ENCODE results near the gene HIBCH.

DNA sequence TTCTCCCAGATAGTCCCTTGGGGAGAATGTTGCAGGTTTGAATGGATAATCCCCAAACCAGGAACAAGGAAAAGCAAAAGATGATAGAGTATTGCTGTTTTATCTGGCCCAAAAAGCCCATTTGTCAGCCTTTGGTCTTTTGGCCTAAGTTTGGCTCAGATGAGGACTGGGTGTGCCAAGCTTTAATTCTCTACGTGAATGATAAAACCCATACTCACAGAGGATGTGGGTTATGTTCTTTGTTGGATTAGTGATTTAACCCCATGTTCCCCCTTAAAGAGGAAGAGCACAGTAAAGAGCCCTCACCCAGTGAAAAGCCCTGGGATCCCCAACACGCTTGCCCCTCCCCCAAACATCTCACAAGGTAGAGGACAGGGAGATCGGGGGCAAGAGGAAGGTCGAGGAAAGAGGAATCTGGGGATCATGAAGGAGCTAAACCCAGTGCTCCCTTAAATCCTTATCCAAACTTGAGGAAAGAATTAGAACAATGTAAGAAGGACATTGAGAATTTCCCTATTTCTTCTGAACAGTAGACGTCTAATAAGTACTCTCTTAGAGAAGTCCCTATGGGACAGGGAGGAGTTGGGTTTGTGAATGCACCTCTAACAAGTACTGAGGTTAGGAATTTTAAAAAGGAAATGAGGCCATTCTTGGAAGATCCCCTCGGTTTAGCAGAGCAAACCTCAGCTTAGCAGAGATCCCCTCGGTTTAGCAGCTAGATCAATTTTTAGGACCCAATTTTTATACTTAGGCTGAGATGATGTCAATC lies 105.0 kb downstream of the HIBCH start:
- TF ChIP-seq CTCF (IDR thresholded peaks at IDR 0.05; ENCODE audit: insufficient read depth, low read length) (no peak), POLR2AphosphoS5 (IDR thresholded peaks at IDR 0.05; ENCODE audit: low read depth) (no peak)
- TF ChIP-seq, protein P1, sequence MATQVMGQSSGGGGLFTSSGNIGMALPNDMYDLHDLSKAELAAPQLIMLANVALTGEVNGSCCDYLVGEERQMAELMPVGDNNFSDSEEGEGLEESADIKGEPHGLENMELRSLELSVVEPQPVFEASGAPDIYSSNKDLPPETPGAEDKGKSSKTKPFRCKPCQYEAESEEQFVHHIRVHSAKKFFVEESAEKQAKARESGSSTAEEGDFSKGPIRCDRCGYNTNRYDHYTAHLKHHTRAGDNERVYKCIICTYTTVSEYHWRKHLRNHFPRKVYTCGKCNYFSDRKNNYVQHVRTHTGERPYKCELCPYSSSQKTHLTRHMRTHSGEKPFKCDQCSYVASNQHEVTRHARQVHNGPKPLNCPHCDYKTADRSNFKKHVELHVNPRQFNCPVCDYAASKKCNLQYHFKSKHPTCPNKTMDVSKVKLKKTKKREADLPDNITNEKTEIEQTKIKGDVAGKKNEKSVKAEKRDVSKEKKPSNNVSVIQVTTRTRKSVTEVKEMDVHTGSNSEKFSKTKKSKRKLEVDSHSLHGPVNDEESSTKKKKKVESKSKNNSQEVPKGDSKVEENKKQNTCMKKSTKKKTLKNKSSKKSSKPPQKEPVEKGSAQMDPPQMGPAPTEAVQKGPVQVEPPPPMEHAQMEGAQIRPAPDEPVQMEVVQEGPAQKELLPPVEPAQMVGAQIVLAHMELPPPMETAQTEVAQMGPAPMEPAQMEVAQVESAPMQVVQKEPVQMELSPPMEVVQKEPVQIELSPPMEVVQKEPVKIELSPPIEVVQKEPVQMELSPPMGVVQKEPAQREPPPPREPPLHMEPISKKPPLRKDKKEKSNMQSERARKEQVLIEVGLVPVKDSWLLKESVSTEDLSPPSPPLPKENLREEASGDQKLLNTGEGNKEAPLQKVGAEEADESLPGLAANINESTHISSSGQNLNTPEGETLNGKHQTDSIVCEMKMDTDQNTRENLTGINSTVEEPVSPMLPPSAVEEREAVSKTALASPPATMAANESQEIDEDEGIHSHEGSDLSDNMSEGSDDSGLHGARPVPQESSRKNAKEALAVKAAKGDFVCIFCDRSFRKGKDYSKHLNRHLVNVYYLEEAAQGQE (IDR thresholded peaks at IDR 0.05; ENCODE audit: insufficient replicate concordance, low read depth): no peak

Measured in HL-60 (cell line).